ENCODE results near the gene ANKFN1. TPM values are rescaled to one million over a fixed set of nuclear protein-coding genes. Genes with fewer than 3 reads are reported as not detected.
"Not testable (repeated sequence)": the region's sequence is repeated elsewhere in the genome, so short reads cannot be mapped to it uniquely, and the experiment has no call there.

Gene ANKFN1
- total RNA-seq, 1 experiment from 2014 or later: not detected

GRCh38 chr17:56274491-56274890, 121.2 kb downstream of the ANKFN1 start:
- CTCF ChIA-PET: no interaction called here
- intact Hi-C loops (cut with micrococcal nuclease; ENCODE audit: unreplicated experiment): no loop called here
- H3K36me3 ChIP-seq (ENCODE audit: insufficient read depth, low read length, poor library complexity, severe bottlenecking): no peaks in the 10 kb centered on the region
- no TSS peak for BruUV-seq (replicated peaks)
- no peak overlapping the region for H3K27ac ChIP-seq (ENCODE audit: low read depth, low read length, poor library complexity, severe bottlenecking)
- POLR2A ChIA-PET (ENCODE audit: low non-redundant PET): no interaction called here
- H3K9me3 ChIP-seq (ENCODE audit: low read depth, low read length, poor library complexity, severe bottlenecking): no peaks in the 10 kb centered on the region
- no peak overlapping the region for H3K4me3 ChIP-seq (ENCODE audit: low read depth, low read length, poor library complexity, severe bottlenecking)
- DNase-seq (ENCODE audit: low spot score): no peak
- no peak for TF ChIP-seq CTCF (conservative IDR thresholded peaks at IDR 0.05; ENCODE audit: low read depth, low read length)
- no peaks in the 10 kb centered on the region for H3K27me3 ChIP-seq (replicated peaks; ENCODE audit: insufficient read depth, low read depth, low read length, poor library complexity)
- no peaks in the 10 kb centered on the region for H3K4me1 ChIP-seq (ENCODE audit: insufficient read depth, low read length, poor library complexity, severe bottlenecking)

DNA sequence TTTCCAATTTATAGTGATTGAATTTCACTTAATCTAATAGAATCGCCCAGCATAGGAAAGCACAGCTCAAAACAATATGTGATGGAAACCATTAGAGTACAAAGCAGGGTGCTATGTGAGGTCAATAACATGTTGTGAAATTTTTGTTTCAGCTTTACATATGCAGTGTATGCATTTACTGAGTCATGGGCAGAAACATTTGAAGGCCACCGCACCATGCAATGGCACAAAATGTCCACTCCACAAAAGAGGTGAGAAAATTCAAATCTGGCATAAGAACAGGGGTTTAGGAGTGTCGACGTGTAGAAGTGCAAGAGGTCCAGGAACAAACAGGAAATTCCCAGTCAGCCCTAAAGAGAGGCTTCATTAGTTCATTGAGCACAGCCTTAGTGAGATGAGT, 131.2 kb downstream of the ANKFN1 start:
- Histone ChIP-seq H3K4me1 (ENCODE audit: insufficient read depth, low read length, poor library complexity, severe bottlenecking) (no peaks in the 10 kb centered on the region), H3K36me3 (ENCODE audit: insufficient read depth, low read length, poor library complexity, severe bottlenecking) (no peaks in the 10 kb centered on the region), H3K27me3 (replicated peaks; ENCODE audit: insufficient read depth, low read depth, low read length, poor library complexity) (no peaks in the 10 kb centered on the region), H3K9me3 (ENCODE audit: low read depth, low read length, poor library complexity, severe bottlenecking) (no peaks in the 10 kb centered on the region), H3K4me3 (ENCODE audit: low read depth, low read length, poor library complexity, severe bottlenecking) (no peak overlapping the region), H3K27ac (ENCODE audit: low read depth, low read length, poor library complexity, severe bottlenecking) (no peak overlapping the region)
- TF ChIP-seq EZH2 (IDR thresholded peaks at IDR 0.05; ENCODE audit: borderline replicate concordance, low read depth, low read length, poor library complexity, severe bottlenecking) (no peak), CTCF (conservative IDR thresholded peaks at IDR 0.05; ENCODE audit: low read depth, low read length) (no peak)
- intact Hi-C loops (cut with micrococcal nuclease; ENCODE audit: unreplicated experiment): no loop called here
- ChIA-PET POLR2A (ENCODE audit: low non-redundant PET) (no interaction called here), CTCF (no interaction called here)
- no peak for DNase-seq (ENCODE audit: low spot score)
- BruUV-seq (replicated peaks): no TSS peak

DNA sequence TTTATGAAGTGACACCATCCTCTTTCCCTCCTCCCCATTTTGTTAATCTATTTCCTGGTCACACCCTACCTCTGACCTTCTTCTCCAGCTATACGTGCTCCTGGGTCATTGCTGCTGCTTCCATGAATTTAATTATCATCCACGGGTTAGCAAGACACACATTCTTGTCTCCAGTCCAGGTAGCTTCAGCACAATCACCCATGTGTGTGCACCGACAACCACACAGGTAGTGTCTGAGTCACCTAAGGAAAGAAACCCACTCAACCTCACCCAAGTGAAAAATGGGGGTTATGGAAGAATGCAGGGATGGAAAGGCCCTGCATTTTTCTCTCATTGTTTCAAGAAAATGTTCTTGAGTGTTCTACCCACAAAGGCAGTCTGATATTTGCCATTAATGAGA, 135.5 kb downstream of the ANKFN1 start:
- BruUV-seq (replicated peaks); POLR2A ChIA-PET (ENCODE audit: low non-redundant PET); H3K4me3 ChIP-seq (ENCODE audit: low read depth, low read length, poor library complexity, severe bottlenecking); H3K9me3 ChIP-seq (ENCODE audit: low read depth, low read length, poor library complexity, severe bottlenecking); CTCF ChIA-PET; DNase-seq (ENCODE audit: low spot score); H3K36me3 ChIP-seq (ENCODE audit: insufficient read depth, low read length, poor library complexity, severe bottlenecking); H3K27ac ChIP-seq (ENCODE audit: low read depth, low read length, poor library complexity, severe bottlenecking); intact Hi-C loops (cut with micrococcal nuclease; ENCODE audit: unreplicated experiment); H3K4me1 ChIP-seq (ENCODE audit: insufficient read depth, low read length, poor library complexity, severe bottlenecking); H3K27me3 ChIP-seq (replicated peaks; ENCODE audit: insufficient read depth, low read depth, low read length, poor library complexity): not testable (repeated sequence)

- CTCF ChIA-PET: no interaction called here
Measured at GRCh38 chr17:56289321-56289720, 136.0 kb downstream of the ANKFN1 start.

More at GRCh38 chr17:56289321-56289720, 136.0 kb downstream of the ANKFN1 start:
- POLR2A ChIA-PET (ENCODE audit: low non-redundant PET): no interaction called here
- Histone ChIP-seq H3K27me3 (replicated peaks; ENCODE audit: insufficient read depth, low read depth, low read length, poor library complexity) (no peaks in the 10 kb centered on the region), H3K36me3 (ENCODE audit: insufficient read depth, low read length, poor library complexity, severe bottlenecking) (no peaks in the 10 kb centered on the region), H3K4me1 (ENCODE audit: insufficient read depth, low read length, poor library complexity, severe bottlenecking) (no peaks in the 10 kb centered on the region), H3K4me3 (ENCODE audit: low read depth, low read length, poor library complexity, severe bottlenecking) (no peak overlapping the region), H3K27ac (ENCODE audit: low read depth, low read length, poor library complexity, severe bottlenecking) (no peak overlapping the region), H3K9me3 (ENCODE audit: low read depth, low read length, poor library complexity, severe bottlenecking) (no peaks in the 10 kb centered on the region)
- TF ChIP-seq EZH2 (IDR thresholded peaks at IDR 0.05; ENCODE audit: borderline replicate concordance, low read depth, low read length, poor library complexity, severe bottlenecking) (no peak), CTCF (conservative IDR thresholded peaks at IDR 0.05; ENCODE audit: low read depth, low read length) (no peak)
- BruUV-seq (replicated peaks): no TSS peak
- DNase-seq (ENCODE audit: low spot score): no peak
- intact Hi-C loops (cut with micrococcal nuclease; ENCODE audit: unreplicated experiment): no loop called here

All from A673 (cell line).